Omental fat pad (tissue), 4 donors: Measurements from ENCODE around the gene CYB5R4. TPM values are rescaled to one million over a fixed set of nuclear protein-coding genes. Genes with fewer than 3 reads are reported as not detected.
A peak's percentile ranks its signal among the peaks of the same experiment; 100 is the strongest.

Experiments
- ATAC-seq: fragments of 150-250 bp; one replicate; pipeline ENCODE4 v1.9.1; 2016; ENCODE audit warnings: mild to moderate bottlenecking, moderate library complexity; ENCODE audit not compliant: low FRiP score
- DNase-seq: peaks from one replicate; pipeline ENCODE4 v3.0.0-alpha.2; 2019; ENCODE audit warnings: low spot score
- CTCF ChIP-seq, 3 donors: fragments of 450-650 bp; IDR thresholded peaks; one replicate each; pipeline ENCODE4 v1.5.1; 2016 to 2017; ENCODE audit warnings: antibody characterized with exemption in 3 of 3, mild to moderate bottlenecking in 3 of 3, moderate library complexity in 2 of 3
- total RNA-seq, 4 donors: library from RNA; depleted of rRNA; stranded (reverse); fragments of >200 nt; gene quantifications; one replicate each; pipeline ENCODE4 v1.1.0, GENCODE V29; 2016

Gene CYB5R4
- total RNA-seq, 4 donors from 2014 or later = 7.2 to 12.8 (median 10.7) TPM

GRCh38 chr6:83862776-83863471, 3.4 kb downstream of the CYB5R4 start:
- no peak for DNase-seq
- TF ChIP-seq CTCF (IDR thresholded peaks at IDR 0.05) = no peak
- no peak for ATAC-seq

- ATAC-seq = no peak
- DNase-seq = no peak
- no peak for TF ChIP-seq CTCF (IDR thresholded peaks at IDR 0.05)
Measured at GRCh38 chr6:83867043-83867442, 7.6 kb downstream of the CYB5R4 start.

- ATAC-seq (no peak), DNase-seq (peak; percentile 27)
Measured at GRCh38 chr6:83867527-83868161, 8.2 kb downstream of the CYB5R4 start.

GRCh38 chr6:83868639-83869038, 9.2 kb downstream of the CYB5R4 start:
- no peak for ATAC-seq
- DNase-seq = no peak
- TF ChIP-seq CTCF (IDR thresholded peaks at IDR 0.05) = no peak

More at GRCh38 chr6:83867527-83868161, 8.2 kb downstream of the CYB5R4 start:
- TF ChIP-seq CTCF (IDR thresholded peaks at IDR 0.05) = no peak

GRCh38 chr6:83870649-83871048, 11.2 kb downstream of the CYB5R4 start:
- ATAC-seq (no peak), DNase-seq (no peak)
- TF ChIP-seq CTCF (IDR thresholded peaks at IDR 0.05) = no peak

- no peak for TF ChIP-seq CTCF (IDR thresholded peaks at IDR 0.05)
- ATAC-seq = no peak
Measured at GRCh38 chr6:83872386-83873118, 13.1 kb downstream of the CYB5R4 start.

More at GRCh38 chr6:83872386-83873118, 13.1 kb downstream of the CYB5R4 start:
- no peak for DNase-seq
